ENCODE data around the gene HOPX.
"Not testable (repeated sequence)": the region's sequence is repeated elsewhere in the genome, so short reads cannot be mapped to it uniquely, and the experiment has no call there.

Gene HOPX

GRCh38 chr4:56653461-56654237 lies 27.4 kb downstream of the HOPX start:
- no peak for FAIRE-seq

DNA sequence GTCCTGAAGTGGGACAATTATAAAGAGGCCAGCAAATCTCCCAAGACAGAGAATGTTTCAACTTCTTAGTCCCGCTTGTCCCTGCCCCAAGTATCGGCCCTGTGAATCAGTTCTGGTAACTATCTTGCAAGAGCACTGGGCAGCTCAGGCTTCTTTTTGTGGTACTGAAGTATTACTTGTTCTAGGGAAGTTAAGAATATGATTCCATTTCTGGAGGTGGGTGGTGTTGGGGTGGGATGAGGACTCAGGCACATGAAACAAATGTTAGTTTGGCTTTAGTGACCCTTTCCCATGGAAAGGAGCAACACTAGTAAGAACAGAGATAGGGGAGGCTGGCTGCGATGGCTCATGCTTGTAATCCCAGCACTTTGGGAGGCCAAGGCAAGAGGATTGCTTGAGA lies 28.9 kb downstream of the HOPX start:
- no peak for FAIRE-seq

- FAIRE-seq: no peak
Observed at GRCh38 chr4:56651056-56651350, 30.1 kb downstream of the HOPX start.

DNA sequence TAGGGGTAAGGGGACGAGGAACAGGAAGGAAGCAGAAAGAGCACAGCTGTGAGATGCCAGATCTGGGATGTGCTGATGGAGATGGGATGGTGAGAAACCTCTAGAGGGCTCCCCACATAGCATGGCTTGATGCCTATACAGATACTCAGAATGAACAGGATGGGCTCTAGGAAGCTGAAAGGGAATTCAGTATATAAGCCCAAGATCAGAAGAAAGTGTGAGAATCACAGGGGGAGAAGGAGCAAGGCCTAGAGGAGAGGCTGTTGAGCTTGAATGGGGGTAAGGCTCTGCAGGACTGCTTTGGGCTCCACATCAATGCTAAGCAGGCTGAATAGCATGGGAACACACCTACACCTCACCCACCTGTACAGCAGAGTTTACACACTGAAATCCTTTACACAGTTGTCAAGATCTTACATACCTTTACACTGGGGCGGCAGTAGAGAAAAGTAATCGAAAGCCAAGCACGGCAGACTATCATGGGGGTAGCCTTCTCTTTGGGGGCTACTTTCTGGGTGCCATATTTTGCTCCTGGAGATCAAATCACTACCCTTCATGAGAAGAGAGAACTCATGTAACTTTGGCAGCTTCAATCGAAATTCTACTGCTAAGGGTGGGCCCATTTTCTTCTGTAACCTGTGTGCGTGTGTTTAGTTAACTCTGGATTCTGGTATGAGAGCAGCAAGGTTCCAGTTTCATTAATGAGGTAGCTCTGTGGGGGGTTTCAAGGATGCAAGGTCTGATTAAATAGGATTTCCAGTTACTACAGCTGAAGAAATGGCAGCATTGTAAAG lies 30.6 kb downstream of the HOPX start:
- FAIRE-seq: no peak

GRCh38 chr4:56649445-56650261 lies 31.4 kb downstream of the HOPX start:
- FAIRE-seq: no peak

DNA sequence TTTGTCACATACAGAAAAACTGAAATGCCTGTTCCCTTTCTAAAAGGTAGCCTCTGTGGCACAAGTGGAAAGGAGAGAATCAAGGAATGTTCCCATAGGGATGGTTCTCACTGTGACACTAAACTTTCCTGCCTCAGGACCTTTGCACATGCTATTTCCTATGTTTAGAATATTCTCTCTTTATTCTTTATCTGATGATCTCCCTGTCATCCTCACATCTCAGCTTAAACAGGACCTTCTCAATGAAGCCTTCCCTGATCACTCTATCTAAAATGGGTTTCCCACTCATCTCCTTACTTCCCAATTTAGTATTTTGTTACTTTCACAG lies 32.3 kb downstream of the HOPX start:
- no peak for FAIRE-seq

DNA sequence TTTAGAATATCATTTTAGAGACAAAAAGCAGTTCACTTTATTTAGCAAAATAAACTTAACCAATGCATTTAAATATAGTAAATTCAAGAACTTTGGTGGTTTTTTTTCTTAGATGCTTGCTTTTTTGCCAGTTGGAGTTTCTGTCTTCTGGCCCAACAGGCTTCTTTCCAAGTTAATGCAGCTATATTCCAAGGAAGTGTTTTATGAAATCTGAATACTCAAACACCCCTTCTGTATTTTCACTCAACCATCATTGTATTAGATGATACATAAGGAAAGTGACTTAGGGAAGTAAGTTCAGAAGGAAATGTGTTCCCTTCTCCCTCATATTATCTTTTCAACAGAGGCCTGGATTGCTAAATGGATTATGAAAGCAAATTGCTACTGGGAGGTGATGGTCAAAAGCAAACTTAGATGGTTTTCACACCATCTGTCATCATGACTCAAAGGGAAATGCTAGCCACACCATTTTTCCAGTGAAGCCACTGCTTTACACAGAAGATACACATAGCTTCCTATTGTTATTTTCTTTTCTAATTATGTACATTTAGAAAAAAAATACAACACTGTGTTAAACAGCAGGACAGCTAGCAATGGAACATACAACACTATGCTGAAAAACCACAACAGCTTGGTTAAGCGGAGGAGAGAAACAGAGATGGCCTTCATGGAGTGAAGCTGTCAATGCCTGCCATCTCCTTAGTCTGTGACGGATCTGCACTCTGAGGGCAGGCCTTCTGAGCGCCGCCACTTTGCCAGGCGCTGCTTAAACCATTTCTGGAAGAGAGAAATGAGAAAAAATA lies 32.9 kb downstream of the HOPX start:
- FAIRE-seq: no peak

- FAIRE-seq: no peak
Observed at GRCh38 chr4:56646341-56646740, 34.8 kb downstream of the HOPX start.

DNA sequence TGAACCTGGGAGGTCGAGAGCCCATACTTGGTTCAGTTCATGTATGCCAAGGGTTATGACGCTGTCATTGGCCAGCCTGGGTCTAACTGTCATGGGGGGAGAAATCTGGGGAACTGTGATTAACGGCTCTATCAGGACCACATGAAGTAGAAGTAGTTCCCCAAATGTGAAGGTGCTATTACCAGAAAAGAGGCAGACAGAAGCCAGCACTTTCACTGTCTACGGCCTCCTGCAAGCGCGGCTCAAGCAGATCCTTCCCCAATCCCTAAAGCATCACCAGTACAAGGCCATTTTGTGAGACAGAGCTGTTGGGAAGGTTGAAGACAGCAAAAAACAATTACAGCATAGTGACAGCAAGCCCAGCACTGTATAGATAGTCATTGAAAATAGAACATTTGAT lies 37.5 kb downstream of the HOPX start:
- no peak for FAIRE-seq

GRCh38 chr4:56641494-56642051 lies 39.5 kb downstream of the HOPX start:
- FAIRE-seq: no peak

GRCh38 chr4:56640621-56641493 lies 40.2 kb downstream of the HOPX start:
- FAIRE-seq: no peak

DNA sequence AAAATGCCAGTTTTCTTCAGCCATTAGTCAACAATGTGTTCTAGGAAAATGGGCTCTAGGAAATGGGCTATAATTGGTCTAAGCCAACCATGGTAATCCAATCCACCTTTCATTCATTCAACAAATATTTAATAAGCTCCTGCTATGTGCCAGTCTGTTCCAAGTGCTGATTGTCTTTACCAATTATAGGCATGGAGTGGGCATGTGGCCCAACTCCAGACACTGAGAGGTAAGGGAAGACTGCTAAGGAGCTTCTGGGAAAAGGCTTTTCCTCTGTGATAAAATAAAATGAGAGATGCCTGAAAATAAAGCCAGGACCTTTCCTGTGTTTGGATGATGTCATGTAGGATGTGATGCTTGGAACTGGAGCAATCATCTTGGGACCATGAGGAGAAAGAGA lies 43.3 kb downstream of the HOPX start:
- no peak for FAIRE-seq

- no peak for FAIRE-seq
Observed at GRCh38 chr4:56637154-56637553, 43.9 kb downstream of the HOPX start.

DNA sequence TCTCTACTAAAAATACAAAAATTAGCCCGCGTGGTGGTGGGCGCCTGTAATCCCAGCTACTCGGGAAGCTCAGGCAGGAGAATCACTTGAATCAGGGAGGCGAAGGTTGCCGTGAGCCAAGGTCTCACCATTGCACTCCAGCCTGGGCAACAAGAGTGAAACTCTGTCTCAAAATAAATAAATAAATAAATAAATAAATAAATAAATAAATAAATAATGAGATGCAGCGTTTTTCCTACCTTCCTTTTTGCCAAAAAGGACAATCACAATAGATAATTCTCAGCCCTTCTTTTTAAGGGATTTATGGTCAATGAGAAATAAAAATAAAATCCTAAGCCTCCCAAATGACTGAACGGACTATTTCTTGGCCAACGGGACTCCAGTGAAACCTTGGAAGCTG lies 46.1 kb downstream of the HOPX start:
- FAIRE-seq: not testable (repeated sequence)

DNA sequence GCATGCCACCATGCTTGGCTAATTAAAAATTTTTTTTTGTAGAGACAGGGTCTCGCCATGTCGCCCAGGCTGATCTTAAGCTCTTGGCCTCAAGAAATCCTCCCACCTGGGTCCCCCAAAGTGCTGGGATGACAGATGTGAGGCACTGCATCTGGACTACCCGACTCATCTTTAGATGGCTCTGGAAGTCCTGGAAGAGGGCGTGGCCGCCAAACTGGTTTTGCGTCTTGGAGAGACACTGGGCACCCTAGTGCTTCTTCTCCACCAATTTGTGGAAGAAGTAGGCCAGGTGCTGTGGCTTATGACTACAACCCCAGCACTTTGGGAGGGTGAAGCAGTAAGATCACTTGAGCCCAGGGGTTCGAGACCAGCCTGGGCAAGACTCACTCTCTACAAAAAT lies 47.6 kb downstream of the HOPX start:
- FAIRE-seq: no peak

DNA sequence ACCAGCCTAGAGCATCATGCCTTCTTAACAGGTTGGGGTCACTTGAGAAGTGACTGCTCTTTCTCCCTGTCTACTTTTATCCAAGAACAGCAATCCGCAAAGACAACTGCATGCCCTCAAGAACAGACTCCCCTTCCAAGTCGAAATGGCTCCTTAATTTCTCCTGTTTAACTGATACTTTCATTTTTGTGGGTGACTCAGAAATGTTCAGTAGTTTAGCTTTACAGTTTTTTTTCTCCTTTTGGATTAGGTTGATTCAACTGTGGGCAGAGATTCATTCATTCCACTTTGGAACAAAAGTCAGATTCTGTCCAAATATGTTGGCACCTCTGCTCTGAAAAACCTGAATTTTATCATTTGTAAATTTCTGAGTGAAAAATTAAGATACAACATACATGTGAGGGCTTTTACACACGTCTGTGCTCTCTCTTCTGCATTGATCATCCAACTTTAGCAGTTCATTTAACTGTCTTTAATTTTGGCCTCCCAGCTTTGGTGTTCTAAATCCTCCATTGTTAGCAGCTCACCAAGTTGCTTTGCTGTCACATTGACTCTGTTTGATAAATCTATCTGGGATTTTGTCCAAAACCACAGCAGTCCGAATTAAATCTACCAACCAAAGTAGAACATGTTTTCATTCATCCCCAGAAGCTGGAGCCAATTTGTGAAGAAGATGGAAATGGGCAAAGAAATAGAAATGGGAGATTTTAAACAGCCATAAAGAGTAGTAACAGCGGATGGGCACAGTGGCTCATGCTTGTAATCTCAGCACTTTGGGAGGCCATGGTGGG lies 50.0 kb downstream of the HOPX start:
- no peak for FAIRE-seq

DNA sequence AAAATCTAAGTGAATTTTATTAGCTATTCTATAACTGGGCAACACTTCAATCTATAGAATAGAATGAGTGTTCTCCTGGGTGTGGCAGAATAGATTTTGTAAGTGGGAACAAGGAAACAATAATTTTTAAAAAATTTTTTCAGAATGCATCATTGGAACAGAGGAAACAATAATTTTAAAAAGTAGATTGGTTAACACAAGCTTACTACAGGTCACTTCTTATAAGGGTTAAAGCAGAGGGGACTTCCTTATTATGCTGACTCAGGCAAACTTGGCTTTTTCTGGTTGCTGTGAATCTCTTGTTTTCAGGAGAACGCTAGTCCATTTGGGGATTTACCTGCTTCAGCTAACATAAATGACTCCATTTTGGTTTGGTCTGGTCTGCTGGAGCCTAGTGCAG lies 52.5 kb downstream of the HOPX start:
- FAIRE-seq: no peak

DNA sequence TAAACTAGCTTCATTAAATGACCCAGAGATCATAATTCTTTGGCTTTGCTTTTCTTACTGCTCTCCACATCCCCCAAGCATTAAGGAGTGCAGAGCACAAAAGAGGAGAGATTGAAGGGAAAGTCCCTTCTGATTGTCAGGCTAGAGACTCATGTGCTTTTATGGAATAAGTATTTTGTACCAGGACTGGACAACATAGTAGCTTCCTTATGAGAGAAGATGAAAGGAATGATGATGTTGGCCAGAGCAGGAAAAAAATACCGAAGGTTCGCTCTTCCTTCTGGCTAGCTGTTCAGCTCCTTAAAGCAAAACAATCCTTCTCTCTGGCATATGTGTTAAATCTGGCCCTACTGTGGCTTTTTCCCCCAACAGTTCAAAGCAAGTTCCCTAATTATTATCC lies 53.1 kb downstream of the HOPX start:
- FAIRE-seq: no peak

- FAIRE-seq: no peak
Observed at GRCh38 chr4:56627375-56627774, 53.7 kb downstream of the HOPX start.

DNA sequence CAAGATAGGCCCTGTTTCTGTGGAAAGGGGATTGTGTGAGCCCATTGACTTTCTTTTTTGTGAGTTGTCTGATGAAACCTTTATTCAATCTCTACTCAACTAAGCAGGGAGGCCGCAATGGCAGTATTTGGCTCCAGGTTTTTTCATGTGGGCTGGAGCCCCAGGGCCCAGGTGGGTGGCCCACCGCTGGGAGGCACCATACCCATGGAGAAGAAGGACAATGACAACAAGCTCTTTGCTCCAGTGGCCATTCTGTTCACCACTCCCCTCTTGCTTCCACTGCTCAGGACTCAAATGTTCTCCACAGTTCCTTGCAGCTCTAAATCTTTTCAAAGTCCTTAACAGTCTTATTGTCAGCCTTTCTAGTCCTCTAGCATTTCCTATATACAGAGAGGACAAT lies 54.1 kb downstream of the HOPX start:
- no peak for FAIRE-seq

GRCh38 chr4:56626420-56626819 lies 54.7 kb downstream of the HOPX start:
- FAIRE-seq: no peak

Data from endometrium (tissue), 2 donors.